Neural progenitor cell (in vitro differentiated cells): ENCODE results near the gene TNFRSF1B. TPM values are rescaled to one million over a fixed set of nuclear protein-coding genes. Genes with fewer than 3 reads are reported as not detected.

Experiments used
- DNase-seq: peaks from one replicate; pipeline ENCODE4 v3.0.0-alpha.2; 2016; ENCODE audit warnings: low spot score
- H2AFZ ChIP-seq: fragments of 200-600 bp; sonication (generic); replicated peaks from 2 replicates; pipeline ENCODE4 v1.6.1; 2016; ENCODE audit warnings: antibody characterized with exemption
- H3F3A ChIP-seq: fragments of 200-600 bp; sonication (generic); 2 replicates; pipeline ENCODE4 v1.6.1; 2016; ENCODE audit warnings: antibody characterized with exemption, low read depth
- H3K27ac ChIP-seq: fragments of 200-600 bp; sonication (generic); 2 replicates; pipeline ENCODE4 v1.5.1; 2016; ENCODE audit warnings: mild to moderate bottlenecking
- H3K27me3 ChIP-seq: fragments of 200-600 bp; sonication (generic); 2 replicates; pipeline ENCODE4 v1.6.1; 2016; ENCODE audit warnings: mild to moderate bottlenecking, moderate library complexity
- H3K36me3 ChIP-seq: fragments of 200-600 bp; sonication (generic); 2 replicates; pipeline ENCODE4 v1.5.1; 2016
- H3K4me1 ChIP-seq: fragments of 200-600 bp; sonication (generic); 2 replicates; pipeline ENCODE4 v1.6.1; 2016; ENCODE audit warnings: mixed run types
- H3K4me2 ChIP-seq: fragments of 200-600 bp; sonication (generic); 2 replicates; pipeline ENCODE4 v1.6.1; 2016
- H3K4me3 ChIP-seq: fragments of 200-600 bp; sonication (generic); 2 replicates; pipeline ENCODE4 v1.5.1; 2016
- H3K79me2 ChIP-seq: fragments of 200-600 bp; sonication (generic); 2 replicates; pipeline ENCODE4 v1.6.1; 2016; ENCODE audit warnings: low read depth
- H3K9ac ChIP-seq: fragments of 200-600 bp; sonication (generic); 2 replicates; pipeline ENCODE4 v1.6.1; 2016
- H3K9me3 ChIP-seq: fragments of 200-600 bp; sonication (generic); 2 replicates; pipeline ENCODE4 v1.5.1; 2016; ENCODE audit warnings: low read depth
- H4K20me1 ChIP-seq: fragments of 200-600 bp; sonication (generic); 2 replicates; pipeline ENCODE4 v1.6.1; 2016; ENCODE audit warnings: low read depth
- H3K27ac Mint-ChIP-seq: 3 replicates; pipeline ENCODE4 v1.8.0; 2021; ENCODE audit warnings: mixed read lengths
- H3K27me3 Mint-ChIP-seq: 2 replicates; pipeline ENCODE4 v1.8.0; 2022; ENCODE audit warnings: low read depth, mild to moderate bottlenecking, inconsistent platforms, moderate library complexity, mixed read lengths; ENCODE audit not compliant: insufficient read depth
- H3K36me3 Mint-ChIP-seq: 3 replicates; pipeline ENCODE4 v1.8.0; 2021; ENCODE audit warnings: mixed read lengths
- H3K4me1 Mint-ChIP-seq: 3 replicates; pipeline ENCODE4 v1.8.0; 2021; ENCODE audit warnings: mixed read lengths
- H3K4me3 Mint-ChIP-seq: 3 replicates; pipeline ENCODE4 v1.8.0; 2021; ENCODE audit warnings: mild to moderate bottlenecking, moderate library complexity, mixed read lengths
- H3K9me3 Mint-ChIP-seq: 3 replicates; pipeline ENCODE4 v1.8.0; 2020; ENCODE audit warnings: mixed read lengths
- EZH2 ChIP-seq: fragments of 200-600 bp; sonication (generic); IDR thresholded peaks from 2 replicates; pipeline ENCODE4 v1.6.1; 2017; ENCODE audit warnings: antibody characterized with exemption, mild to moderate bottlenecking, moderate library complexity
- EZH2phosphoT487 ChIP-seq: fragments of 200-600 bp; sonication (generic); IDR thresholded peaks from 2 replicates; pipeline ENCODE4 v1.6.1; 2017; ENCODE audit warnings: antibody characterized with exemption
- total RNA-seq: library from RNA; depleted of rRNA; stranded (reverse); fragments of >200 nt; gene quantifications from 2 replicates; pipeline ENCODE4 v1.2.3, GENCODE V29; 2015; ENCODE audit warnings: low replicate concordance
- TF ChIP-seq, protein P1 (sequence below): fragments of 200-600 bp; sonication (generic); IDR thresholded peaks from 2 replicates; pipeline ENCODE4 v1.5.1; 2017; ENCODE audit warnings: antibody characterized with exemption, mild to moderate bottlenecking

The TNFRSF1B gene
- total RNA-seq, 1 donor from 2014 or later: 0.04 TPM

DNA sequence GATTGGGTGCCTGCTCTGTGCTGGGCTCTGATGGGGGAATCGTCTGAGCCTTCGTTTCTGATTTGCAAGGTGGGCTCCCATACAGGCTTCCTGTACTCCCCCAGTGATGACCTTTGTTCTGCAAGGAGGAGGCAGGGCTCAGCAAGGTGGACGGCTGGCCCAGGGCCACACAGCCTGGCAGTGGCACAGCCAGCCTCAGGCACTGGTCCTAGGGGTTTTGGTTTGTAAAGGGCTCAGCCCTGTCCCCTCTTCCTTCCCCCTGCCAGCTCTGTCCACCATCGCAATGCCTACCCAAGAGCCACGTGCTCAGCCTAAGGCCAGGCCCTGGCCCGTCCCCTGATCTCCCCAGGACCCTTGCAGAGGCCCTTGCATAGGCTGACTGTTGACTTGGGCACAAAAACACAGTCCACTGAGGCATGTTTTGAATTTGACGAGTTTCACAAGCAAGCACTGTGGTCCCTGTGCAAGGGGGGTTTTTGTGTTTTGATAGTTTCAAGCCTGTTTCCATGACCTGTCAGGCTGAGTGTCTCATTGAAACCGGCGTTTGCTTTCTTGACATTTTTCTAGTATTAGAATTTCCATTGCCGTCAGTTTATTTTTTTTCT lies 39.5 kb upstream of the TNFRSF1B start:
- no peak overlapping the region for H3K4me2 ChIP-seq
- no peaks in the 10 kb centered on the region for H3K36me3 ChIP-seq
- TF ChIP-seq, protein P1, sequence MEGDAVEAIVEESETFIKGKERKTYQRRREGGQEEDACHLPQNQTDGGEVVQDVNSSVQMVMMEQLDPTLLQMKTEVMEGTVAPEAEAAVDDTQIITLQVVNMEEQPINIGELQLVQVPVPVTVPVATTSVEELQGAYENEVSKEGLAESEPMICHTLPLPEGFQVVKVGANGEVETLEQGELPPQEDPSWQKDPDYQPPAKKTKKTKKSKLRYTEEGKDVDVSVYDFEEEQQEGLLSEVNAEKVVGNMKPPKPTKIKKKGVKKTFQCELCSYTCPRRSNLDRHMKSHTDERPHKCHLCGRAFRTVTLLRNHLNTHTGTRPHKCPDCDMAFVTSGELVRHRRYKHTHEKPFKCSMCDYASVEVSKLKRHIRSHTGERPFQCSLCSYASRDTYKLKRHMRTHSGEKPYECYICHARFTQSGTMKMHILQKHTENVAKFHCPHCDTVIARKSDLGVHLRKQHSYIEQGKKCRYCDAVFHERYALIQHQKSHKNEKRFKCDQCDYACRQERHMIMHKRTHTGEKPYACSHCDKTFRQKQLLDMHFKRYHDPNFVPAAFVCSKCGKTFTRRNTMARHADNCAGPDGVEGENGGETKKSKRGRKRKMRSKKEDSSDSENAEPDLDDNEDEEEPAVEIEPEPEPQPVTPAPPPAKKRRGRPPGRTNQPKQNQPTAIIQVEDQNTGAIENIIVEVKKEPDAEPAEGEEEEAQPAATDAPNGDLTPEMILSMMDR: no peak
- TF ChIP-seq EZH2phosphoT487 (no peak), EZH2 (no peak)
- no peak for DNase-seq
- no peaks in the 10 kb centered on the region for H3F3A ChIP-seq
- no peaks in the 10 kb centered on the region for H3K27me3 ChIP-seq
- peaks cover 2% of the 10 kb centered on the region for H3K27me3 Mint-ChIP-seq
- no peaks in the 10 kb centered on the region for H4K20me1 ChIP-seq
- H3K4me1 ChIP-seq: no peaks in the 10 kb centered on the region
- H3K9me3 ChIP-seq: no peaks in the 10 kb centered on the region
- H2AFZ ChIP-seq: no peak overlapping the region
- peak overlapping the region; percentile 50 for H3K27ac Mint-ChIP-seq
- H3K79me2 ChIP-seq: no peaks in the 10 kb centered on the region
- H3K4me1 Mint-ChIP-seq: peaks cover 10% of the 10 kb centered on the region
- no peaks in the 10 kb centered on the region for H3K36me3 Mint-ChIP-seq
- no peak overlapping the region for H3K9ac ChIP-seq
- no peaks in the 10 kb centered on the region for H3K9me3 Mint-ChIP-seq
- no peak overlapping the region for H3K4me3 Mint-ChIP-seq
- no peak overlapping the region for H3K27ac ChIP-seq
- H3K4me3 ChIP-seq: no peak overlapping the region

GRCh38 chr1:12128120-12128519 lies 38.7 kb upstream of the TNFRSF1B start:
- H3F3A ChIP-seq: no peaks in the 10 kb centered on the region
- no peak for DNase-seq
- H3K27ac ChIP-seq: no peak overlapping the region
- H3K27me3 Mint-ChIP-seq: peaks cover 2% of the 10 kb centered on the region
- H3K9me3 Mint-ChIP-seq: no peaks in the 10 kb centered on the region
- no peaks in the 10 kb centered on the region for H3K36me3 ChIP-seq
- TF ChIP-seq EZH2phosphoT487: no peak
- TF ChIP-seq, protein P1: no peak
- TF ChIP-seq EZH2: no peak
- no peak overlapping the region for H2AFZ ChIP-seq
- H3K27me3 ChIP-seq: no peaks in the 10 kb centered on the region
- H3K4me3 ChIP-seq: no peak overlapping the region
- no peaks in the 10 kb centered on the region for H4K20me1 ChIP-seq
- H3K4me2 ChIP-seq: no peak overlapping the region
- no peaks in the 10 kb centered on the region for H3K4me1 ChIP-seq
- no peak overlapping the region for H3K27ac Mint-ChIP-seq
- peaks cover 10% of the 10 kb centered on the region for H3K4me1 Mint-ChIP-seq
- H3K4me3 Mint-ChIP-seq: no peak overlapping the region
- no peaks in the 10 kb centered on the region for H3K9me3 ChIP-seq
- H3K9ac ChIP-seq: no peak overlapping the region
- H3K36me3 Mint-ChIP-seq: no peaks in the 10 kb centered on the region
- no peaks in the 10 kb centered on the region for H3K79me2 ChIP-seq

DNA sequence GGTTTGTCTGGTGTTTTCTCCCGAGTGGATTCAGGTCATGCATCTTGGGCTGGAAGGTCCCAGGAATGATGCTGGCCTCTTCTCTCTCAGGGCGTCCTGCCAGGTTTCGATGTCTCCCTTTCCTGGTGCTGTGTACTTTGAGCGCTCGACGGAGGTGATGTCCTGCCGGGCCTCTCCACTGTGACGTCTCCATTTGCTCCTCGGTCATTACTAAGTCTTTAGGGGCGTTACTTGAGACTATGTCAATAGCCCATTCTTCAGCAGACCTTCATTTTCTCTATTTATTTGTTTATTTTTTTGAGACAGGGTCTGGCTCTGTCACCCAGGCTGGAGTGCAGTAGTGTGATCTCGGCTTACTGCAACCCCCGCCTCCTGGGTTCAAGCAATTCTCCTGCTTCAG lies 37.2 kb upstream of the TNFRSF1B start:
- no peak overlapping the region for H3K9ac ChIP-seq
- no peak for DNase-seq
- H2AFZ ChIP-seq: peak overlapping the region; percentile 34
- H4K20me1 ChIP-seq: no peaks in the 10 kb centered on the region
- H3F3A ChIP-seq: no peaks in the 10 kb centered on the region
- Mint-ChIP-seq H3K27me3 (no peaks in the 10 kb centered on the region), H3K9me3 (no peaks in the 10 kb centered on the region), H3K4me3 (no peak overlapping the region), H3K4me1 (peaks cover 10% of the 10 kb centered on the region), H3K36me3 (no peaks in the 10 kb centered on the region), H3K27ac (no peak overlapping the region)
- no peaks in the 10 kb centered on the region for H3K27me3 ChIP-seq
- no peaks in the 10 kb centered on the region for H3K79me2 ChIP-seq
- no peaks in the 10 kb centered on the region for H3K9me3 ChIP-seq
- H3K27ac ChIP-seq: no peak overlapping the region
- H3K36me3 ChIP-seq: no peaks in the 10 kb centered on the region
- no peak overlapping the region for H3K4me3 ChIP-seq
- no peak overlapping the region for H3K4me2 ChIP-seq
- TF ChIP-seq, protein P1: no peak
- TF ChIP-seq EZH2: no peak
- TF ChIP-seq EZH2phosphoT487: no peak
- H3K4me1 ChIP-seq: no peaks in the 10 kb centered on the region
